ENCODE data around the gene EN2. TPM values are rescaled to one million over a fixed set of nuclear protein-coding genes. Genes with fewer than 3 reads are reported as not detected.

Gene EN2
- polyA plus RNA-seq, 4 donors, result not detected

DNA sequence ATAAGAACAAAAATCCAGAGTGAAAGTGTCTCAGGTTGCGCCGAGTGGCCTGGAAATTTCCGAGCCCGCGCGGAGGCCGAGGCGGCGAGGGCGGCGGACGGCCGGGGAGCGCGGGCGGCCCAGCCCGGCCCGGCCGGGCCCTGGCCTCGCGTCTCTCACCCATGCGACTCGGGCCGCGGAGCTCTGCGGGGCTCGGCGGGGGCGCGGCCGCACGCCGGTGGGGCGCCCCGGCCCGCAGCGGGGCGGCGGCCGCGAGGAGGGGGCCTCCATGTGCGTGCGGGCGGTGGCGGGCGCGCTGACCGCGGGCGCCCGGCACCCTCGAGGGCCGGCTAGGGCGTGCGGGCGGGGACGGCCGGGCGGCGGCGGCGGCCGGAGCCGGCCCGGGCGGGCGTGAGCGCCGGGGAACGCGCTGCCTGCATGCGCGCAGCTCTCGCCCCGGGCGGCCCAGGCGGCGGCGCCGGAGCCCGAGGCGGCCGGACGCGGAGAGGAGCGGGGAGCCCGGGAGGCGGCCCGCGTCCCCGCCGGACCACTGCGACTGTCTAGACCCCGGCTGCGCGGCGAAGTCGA lies 302 bp upstream of the EN2 start:
- H3K9me3 ChIP-seq (ENCODE audit: control insufficient read depth in 2 of 2, insufficient read depth in 1 of 2, low read depth in 1 of 2, low read length in 1 of 2), result peaks cover 0 to 4% of the 10 kb centered on the region in 2 donors
- peaks cover 19 to 91% (median 83%) of the 10 kb centered on the region in 3 donors for H3K27me3 ChIP-seq (ENCODE audit: control insufficient read depth in 3 of 3, insufficient read depth in 3 of 3, low read length in 3 of 3)
- WGBS, 3 donors, result 1 to 3% (median 2%) methylated on average over 57 to 98 of the region's 98 CpGs
- no peaks in the 10 kb centered on the region for H3K36me3 ChIP-seq (ENCODE audit: control insufficient read depth in 3 of 3, insufficient read depth in 2 of 3, low read depth in 1 of 3, low read length in 3 of 3)
- H3K4me1 ChIP-seq (ENCODE audit: control insufficient read depth in 3 of 3, insufficient read depth in 2 of 3, low read depth in 1 of 3, low read length in 2 of 3), result peaks cover 0 to 6% (median 2%) of the 10 kb centered on the region in 3 donors
- no peak for FAIRE-seq
- H3K27ac ChIP-seq (ENCODE audit: low read depth in 1 of 3, low read length in 2 of 3), result no peak overlapping the region
- peak in 1 of 2 donors; percentile 51 for DNase-seq
- H3K4me3 ChIP-seq (ENCODE audit: low read depth in 1 of 3, low read length in 3 of 3), result peak overlapping the region in 2 of 3 donors; percentile 5 to 38

DNA sequence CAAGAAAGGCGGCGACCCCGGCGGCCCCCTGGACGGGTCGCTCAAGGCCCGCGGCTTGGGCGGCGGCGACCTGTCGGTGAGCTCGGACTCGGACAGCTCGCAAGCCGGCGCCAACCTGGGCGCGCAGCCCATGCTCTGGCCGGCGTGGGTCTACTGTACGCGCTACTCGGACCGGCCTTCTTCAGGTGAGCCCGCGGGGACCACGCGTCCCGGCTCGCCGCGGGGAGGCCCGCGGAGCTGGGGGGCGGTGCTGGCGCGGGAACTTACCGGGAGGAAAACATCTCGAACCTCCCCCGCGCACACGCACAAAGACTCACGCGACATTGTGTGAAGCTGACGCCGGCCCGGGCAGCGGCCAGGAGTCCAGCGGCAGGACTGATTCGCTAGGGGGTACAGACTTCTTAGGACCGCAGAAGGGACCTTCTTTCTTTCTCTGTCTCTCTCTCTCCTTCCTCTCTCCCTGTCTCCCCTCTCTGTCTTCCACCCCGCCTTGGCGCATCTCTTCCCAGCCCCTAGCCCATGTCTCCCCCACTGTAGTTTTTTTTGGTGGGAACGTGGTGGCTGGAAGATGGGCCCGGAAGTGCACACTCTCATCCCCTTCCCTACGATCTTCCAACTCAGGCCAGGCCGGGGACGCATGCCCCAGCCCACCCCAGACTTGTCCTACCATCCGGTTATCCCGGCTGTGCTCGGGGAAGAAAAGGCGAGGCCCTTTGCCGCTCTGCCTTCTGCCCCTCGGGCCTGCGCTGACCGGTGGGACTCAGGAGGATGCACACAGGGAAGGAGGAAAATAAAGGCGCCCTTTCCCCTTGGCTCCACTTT lies 1.2 kb downstream of the EN2 start:
- DNase-seq, result peak in 1 of 2 donors; percentile 9
- Histone ChIP-seq H3K9me3 (ENCODE audit: control insufficient read depth in 2 of 2, insufficient read depth in 1 of 2, low read depth in 1 of 2, low read length in 1 of 2) (peaks cover 0 to 4% of the 10 kb centered on the region in 2 donors), H3K27ac (ENCODE audit: low read depth in 1 of 3, low read length in 2 of 3) (no peak overlapping the region), H3K4me3 (ENCODE audit: low read depth in 1 of 3, low read length in 3 of 3) (peak overlapping the region in 1 of 3 donors; percentile 38), H3K27me3 (ENCODE audit: control insufficient read depth in 3 of 3, insufficient read depth in 3 of 3, low read length in 3 of 3) (peaks cover 19 to 89% (median 79%) of the 10 kb centered on the region in 3 donors), H3K4me1 (ENCODE audit: control insufficient read depth in 3 of 3, insufficient read depth in 2 of 3, low read depth in 1 of 3, low read length in 2 of 3) (peaks cover 0 to 6% (median 2%) of the 10 kb centered on the region in 3 donors), H3K36me3 (ENCODE audit: control insufficient read depth in 3 of 3, insufficient read depth in 2 of 3, low read depth in 1 of 3, low read length in 3 of 3) (no peaks in the 10 kb centered on the region)
- FAIRE-seq, result no peak
- 2 to 7% (median 3%) methylated on average over 66 to 68 of the region's 68 CpGs for WGBS, 3 donors

DNA sequence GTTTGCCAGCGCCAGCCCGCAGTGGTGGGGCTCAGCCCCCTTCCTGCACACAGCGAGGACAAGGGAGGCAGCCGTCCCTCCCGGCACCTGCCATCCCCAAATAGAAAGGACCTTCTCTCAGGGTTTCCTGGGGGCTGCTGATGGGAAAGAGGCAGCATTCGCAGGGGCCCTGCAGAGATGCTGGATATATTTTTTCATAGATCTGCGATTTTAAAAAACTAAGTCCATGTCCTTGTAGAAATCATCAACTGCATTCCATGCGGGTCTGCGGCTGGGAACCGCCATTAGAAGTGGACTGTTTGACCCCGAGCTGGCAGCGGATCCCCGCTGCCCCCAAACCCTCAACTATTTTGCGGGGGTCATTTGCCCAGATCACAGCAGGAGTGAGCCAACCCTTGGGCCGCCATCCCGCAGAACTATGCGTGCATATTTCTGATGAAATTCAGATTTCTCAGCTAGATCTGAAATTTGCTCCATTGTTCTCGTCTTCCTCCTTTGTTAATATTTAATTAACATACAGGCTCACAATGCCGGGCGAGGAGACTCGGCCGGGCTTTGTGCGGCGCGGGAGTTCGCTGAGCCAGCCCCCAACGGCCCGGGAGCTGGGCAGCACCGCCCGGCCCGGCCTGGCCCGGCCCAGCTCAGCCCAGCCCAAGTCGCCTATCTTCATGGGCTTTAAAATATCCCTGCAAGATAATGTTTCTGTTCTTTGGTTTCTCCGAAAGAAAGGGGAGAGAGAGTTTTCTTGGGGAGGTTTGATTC lies 2.0 kb downstream of the EN2 start:
- no peaks in the 10 kb centered on the region for H3K36me3 ChIP-seq (ENCODE audit: control insufficient read depth in 3 of 3, insufficient read depth in 2 of 3, low read depth in 1 of 3, low read length in 3 of 3)
- WGBS, 3 donors, result 3 to 6% (median 6%) methylated on average over 34 of the region's 34 CpGs
- peaks cover 0 to 6% (median 2%) of the 10 kb centered on the region in 3 donors for H3K4me1 ChIP-seq (ENCODE audit: control insufficient read depth in 3 of 3, insufficient read depth in 2 of 3, low read depth in 1 of 3, low read length in 2 of 3)
- peaks cover 19 to 87% (median 76%) of the 10 kb centered on the region in 3 donors for H3K27me3 ChIP-seq (ENCODE audit: control insufficient read depth in 3 of 3, insufficient read depth in 3 of 3, low read length in 3 of 3)
- H3K27ac ChIP-seq (ENCODE audit: low read depth in 1 of 3, low read length in 2 of 3), result no peak overlapping the region
- DNase-seq, result peak in 1 of 2 donors; percentile 4
- peaks cover 0 to 3% of the 10 kb centered on the region in 2 donors for H3K9me3 ChIP-seq (ENCODE audit: control insufficient read depth in 2 of 2, insufficient read depth in 1 of 2, low read depth in 1 of 2, low read length in 1 of 2)
- no peak overlapping the region for H3K4me3 ChIP-seq (ENCODE audit: low read depth in 1 of 3, low read length in 3 of 3)
- no peak for FAIRE-seq

DNA sequence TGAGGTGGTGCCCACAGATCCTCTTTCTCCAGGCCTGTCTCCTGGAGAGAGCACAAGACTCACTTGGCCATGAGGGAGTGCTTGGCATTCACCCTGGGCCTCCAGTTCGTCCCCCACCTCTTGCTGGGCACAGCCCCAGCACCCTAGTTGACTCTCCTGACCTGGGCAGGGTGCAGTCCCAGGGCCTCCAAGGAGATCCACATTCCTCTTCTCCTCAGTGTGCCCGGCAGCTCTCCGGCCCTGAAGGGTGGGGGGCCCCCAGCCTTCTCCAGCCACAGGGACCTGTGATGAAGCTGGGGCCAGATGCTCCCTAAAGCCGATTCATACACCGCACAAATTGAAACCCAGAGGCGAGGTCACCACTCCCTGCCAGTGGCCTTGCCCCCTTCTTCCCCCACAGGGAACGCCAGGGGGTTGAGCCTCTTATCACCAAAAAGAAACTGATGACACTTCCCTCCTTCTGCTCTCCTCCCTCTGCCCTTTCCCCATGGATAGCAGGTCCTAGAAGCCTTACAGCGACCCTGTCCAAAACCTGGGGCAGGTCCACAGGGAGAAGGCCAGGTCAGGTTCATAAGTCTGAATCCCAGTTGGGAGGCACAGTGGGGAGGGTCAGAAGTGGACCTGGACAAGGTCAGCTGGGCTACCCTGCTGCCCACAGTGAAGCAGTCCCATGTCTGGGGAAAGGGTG lies 3.1 kb downstream of the EN2 start:
- H3K27me3 ChIP-seq (ENCODE audit: control insufficient read depth in 3 of 3, insufficient read depth in 3 of 3, low read length in 3 of 3), result peaks cover 17 to 87% (median 74%) of the 10 kb centered on the region in 3 donors

DNA sequence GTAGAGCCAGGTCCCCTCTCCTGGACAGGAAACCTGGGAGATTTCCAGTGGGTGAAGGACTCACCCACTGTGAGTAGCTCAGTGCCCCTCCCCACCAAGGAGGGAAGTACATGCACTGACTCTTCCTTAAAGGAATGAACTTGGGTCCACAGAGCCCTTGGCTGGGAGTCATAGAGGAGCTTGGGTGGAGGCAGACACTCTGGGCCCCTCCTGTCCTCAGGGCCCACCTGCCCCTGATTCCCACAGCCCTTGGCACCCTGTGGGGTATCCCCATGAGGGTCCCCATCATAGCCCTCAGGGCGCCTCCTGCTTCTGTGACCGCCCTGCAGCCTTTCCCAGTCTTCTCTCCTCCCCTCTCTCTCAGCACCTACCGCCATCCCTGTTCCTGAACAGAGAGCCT lies 3.7 kb downstream of the EN2 start:
- FAIRE-seq (no peak), DNase-seq (no peak)
- H3K4me1 ChIP-seq (ENCODE audit: control insufficient read depth in 3 of 3, insufficient read depth in 2 of 3, low read depth in 1 of 3, low read length in 2 of 3), result peaks cover 0 to 8% (median 6%) of the 10 kb centered on the region in 3 donors
- no peak overlapping the region for H3K27ac ChIP-seq (ENCODE audit: low read depth in 1 of 3, low read length in 2 of 3)
- H3K4me3 ChIP-seq (ENCODE audit: low read depth in 1 of 3, low read length in 3 of 3), result no peak overlapping the region
- H3K9me3 ChIP-seq (ENCODE audit: control insufficient read depth in 2 of 2, insufficient read depth in 1 of 2, low read depth in 1 of 2, low read length in 1 of 2), result no peaks in the 10 kb centered on the region
- WGBS, 3 donors, result 24 to 57% (median 33%) methylated on average over 3 of the region's 3 CpGs
- H3K36me3 ChIP-seq (ENCODE audit: control insufficient read depth in 3 of 3, insufficient read depth in 2 of 3, low read depth in 1 of 3, low read length in 3 of 3), result no peaks in the 10 kb centered on the region
- H3K27me3 ChIP-seq (ENCODE audit: control insufficient read depth in 3 of 3, insufficient read depth in 3 of 3, low read length in 3 of 3), result peaks cover 21 to 87% (median 74%) of the 10 kb centered on the region in 3 donors

More for the DNA sequence above, 3.1 kb downstream of the EN2 start:
- 8 to 25% (median 10%) methylated on average over 8 of the region's 8 CpGs for WGBS, 3 donors
- no peak overlapping the region for H3K4me3 ChIP-seq (ENCODE audit: low read depth in 1 of 3, low read length in 3 of 3)
- FAIRE-seq (no peak), DNase-seq (no peak)
- H3K4me1 ChIP-seq (ENCODE audit: control insufficient read depth in 3 of 3, insufficient read depth in 2 of 3, low read depth in 1 of 3, low read length in 2 of 3), result peaks cover 0 to 6% (median 3%) of the 10 kb centered on the region in 3 donors
- H3K9me3 ChIP-seq (ENCODE audit: control insufficient read depth in 2 of 2, insufficient read depth in 1 of 2, low read depth in 1 of 2, low read length in 1 of 2), result no peaks in the 10 kb centered on the region
- no peaks in the 10 kb centered on the region for H3K36me3 ChIP-seq (ENCODE audit: control insufficient read depth in 3 of 3, insufficient read depth in 2 of 3, low read depth in 1 of 3, low read length in 3 of 3)
- H3K27ac ChIP-seq (ENCODE audit: low read depth in 1 of 3, low read length in 2 of 3), result no peak overlapping the region

DNA sequence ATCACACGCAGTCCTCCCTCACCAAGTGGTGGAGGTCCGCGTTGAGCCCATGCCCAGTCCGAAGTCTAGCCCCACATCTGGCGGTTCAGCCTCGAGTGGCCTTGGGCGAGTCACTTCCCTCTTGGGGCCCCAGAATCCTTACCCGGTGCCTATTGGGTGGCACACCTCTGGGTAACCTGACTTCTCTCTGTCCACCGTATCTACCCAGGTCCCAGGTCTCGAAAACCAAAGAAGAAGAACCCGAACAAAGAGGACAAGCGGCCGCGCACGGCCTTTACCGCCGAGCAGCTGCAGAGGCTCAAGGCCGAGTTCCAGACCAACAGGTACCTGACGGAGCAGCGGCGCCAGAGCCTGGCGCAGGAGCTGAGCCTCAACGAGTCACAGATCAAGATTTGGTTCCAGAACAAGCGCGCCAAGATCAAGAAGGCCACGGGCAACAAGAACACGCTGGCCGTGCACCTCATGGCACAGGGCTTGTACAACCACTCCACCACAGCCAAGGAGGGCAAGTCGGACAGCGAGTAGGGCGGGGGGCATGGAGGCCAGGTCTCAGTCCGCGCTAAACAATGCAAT lies 4.3 kb downstream of the EN2 start:
- 7 to 15% (median 10%) methylated on average over 33 of the region's 33 CpGs for WGBS, 3 donors
- Histone ChIP-seq H3K27me3 (ENCODE audit: control insufficient read depth in 3 of 3, insufficient read depth in 3 of 3, low read length in 3 of 3) (peaks cover 22 to 88% (median 73%) of the 10 kb centered on the region in 3 donors), H3K4me3 (ENCODE audit: low read depth in 1 of 3, low read length in 3 of 3) (no peak overlapping the region), H3K4me1 (ENCODE audit: control insufficient read depth in 3 of 3, insufficient read depth in 2 of 3, low read depth in 1 of 3, low read length in 2 of 3) (peaks cover 0 to 11% (median 5%) of the 10 kb centered on the region in 3 donors), H3K9me3 (ENCODE audit: control insufficient read depth in 2 of 2, insufficient read depth in 1 of 2, low read depth in 1 of 2, low read length in 1 of 2) (no peaks in the 10 kb centered on the region), H3K36me3 (ENCODE audit: control insufficient read depth in 3 of 3, insufficient read depth in 2 of 3, low read depth in 1 of 3, low read length in 3 of 3) (no peaks in the 10 kb centered on the region), H3K27ac (ENCODE audit: low read depth in 1 of 3, low read length in 2 of 3) (no peak overlapping the region)
- no peak for FAIRE-seq
- no peak for DNase-seq

DNA sequence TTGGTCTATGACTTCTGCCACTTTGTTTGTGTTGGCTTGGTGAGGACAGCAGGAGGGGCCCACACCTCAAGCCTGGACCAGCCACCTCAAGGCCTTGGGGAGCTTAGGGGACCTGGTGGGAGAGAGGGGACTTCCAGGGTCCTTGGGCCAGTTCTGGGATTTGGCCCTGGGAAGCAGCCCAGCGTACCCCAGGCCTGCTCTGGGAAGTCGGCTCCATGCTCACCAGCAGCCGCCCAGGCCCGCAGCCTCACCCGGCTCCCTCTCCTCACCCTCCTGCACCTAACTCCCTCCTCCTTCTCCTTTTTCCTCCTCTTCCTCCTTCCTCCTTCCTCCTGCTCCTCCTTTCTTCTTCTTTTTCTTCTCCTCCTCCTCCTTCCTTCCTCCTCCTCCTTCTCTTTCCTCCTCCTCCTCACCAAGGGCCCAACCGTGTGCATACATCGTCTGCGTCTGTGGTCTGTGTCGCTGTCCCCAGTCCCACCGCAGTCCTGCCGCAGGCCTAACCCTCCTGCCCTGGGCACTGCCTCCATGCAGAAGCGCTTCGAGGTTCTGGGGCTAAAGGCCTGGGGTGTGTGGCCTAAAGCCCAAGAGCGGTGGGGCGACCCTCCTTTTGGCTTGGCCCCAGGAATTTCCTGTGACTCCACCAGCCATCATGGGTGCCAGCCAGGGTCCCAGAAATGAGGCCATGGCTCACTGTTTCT lies 5.3 kb downstream of the EN2 start:
- Histone ChIP-seq H3K27me3 (ENCODE audit: control insufficient read depth in 3 of 3, insufficient read depth in 3 of 3, low read length in 3 of 3) (peaks cover 22 to 94% (median 78%) of the 10 kb centered on the region in 3 donors), H3K27ac (ENCODE audit: low read depth in 1 of 3, low read length in 2 of 3) (no peak overlapping the region), H3K4me1 (ENCODE audit: control insufficient read depth in 3 of 3, insufficient read depth in 2 of 3, low read depth in 1 of 3, low read length in 2 of 3) (peaks cover 0 to 11% (median 0%) of the 10 kb centered on the region in 3 donors), H3K36me3 (ENCODE audit: control insufficient read depth in 3 of 3, insufficient read depth in 2 of 3, low read depth in 1 of 3, low read length in 3 of 3) (no peaks in the 10 kb centered on the region), H3K4me3 (ENCODE audit: low read depth in 1 of 3, low read length in 3 of 3) (no peak overlapping the region), H3K9me3 (ENCODE audit: control insufficient read depth in 2 of 2, insufficient read depth in 1 of 2, low read depth in 1 of 2, low read length in 1 of 2) (no peaks in the 10 kb centered on the region)
- DNase-seq (no peak), FAIRE-seq (no peak)
- WGBS, 3 donors, result 12 to 14% (median 14%) methylated on average over 14 to 15 of the region's 15 CpGs

All from small intestine (tissue), 7 donors.